Gastrocnemius medialis (tissue), 4 donors: ENCODE data around the gene SIPA1. TPM values are rescaled to one million over a fixed set of nuclear protein-coding genes. Genes with fewer than 3 reads are reported as not detected.

Source experiments
- ATAC-seq, 2 donors: fragments of 150-250 bp; one replicate each; pipeline ENCODE4 v1.9.1; 2016
- DNase-seq, 2 donors: peaks; one replicate each; pipeline ENCODE4 v3.0.0-alpha.2; 2019
- H3K27ac ChIP-seq, 4 donors: fragments of 200-600 bp; sonication (generic); 1 replicate in 1 of 4; 2 replicates in 3 of 4; pipeline ENCODE4 v1.5.1; 2016 to 2018; ENCODE audit warnings: mild to moderate bottlenecking in 2 of 4, moderate library complexity in 1 of 4
- H3K27me3 ChIP-seq, 3 donors: fragments of 200-600 bp; sonication (generic) in 2 of 3; 1 replicate in 1 of 3; 2 replicates in 2 of 3; pipeline versions ENCODE4 v1.5.1 to v1.6.0; 2016 to 2019; ENCODE audit warnings: mild to moderate bottlenecking in 1 of 3, moderate library complexity in 1 of 3
- H3K36me3 ChIP-seq, 2 donors: fragments of 200-600 bp; sonication (generic) in 1 of 2; one replicate each; pipeline ENCODE4 v1.5.1; 2017 to 2018
- H3K4me1 ChIP-seq, 2 donors: fragments of 200-600 bp; sonication (generic) in 1 of 2; one replicate each; pipeline ENCODE4 v1.5.1; 2016 to 2017; ENCODE audit warnings: mild to moderate bottlenecking in 2 of 2
- H3K4me3 ChIP-seq, 4 donors: fragments of 200-600 bp; sonication (generic) in 3 of 4; 1 replicate in 1 of 4; 2 replicates in 3 of 4; pipeline ENCODE4 v1.5.1; 2016 to 2019; ENCODE audit warnings: mild to moderate bottlenecking in 2 of 4
- H3K9me3 ChIP-seq, 3 donors: fragments of 200-600 bp; sonication (generic) in 2 of 3; 1 replicate in 1 of 3; 2 replicates in 2 of 3; pipeline ENCODE4 v1.5.1; 2016 to 2019
- CTCF ChIP-seq, 5 experiments: fragments of 450-650 bp in 3 of 5; fragments of 200-600 bp in 2 of 5; sonication (generic) in 2 of 5; IDR thresholded peaks in 4 of 5; conservative IDR thresholded peaks in 1 of 5; 1 replicate in 4 of 5; 2 replicates in 1 of 5; pipeline ENCODE4 v1.5.1; 2016 to 2019; ENCODE audit warnings: antibody characterized with exemption in 5 of 5, mild to moderate bottlenecking in 3 of 5, moderate library complexity in 3 of 5
- POLR2A ChIP-seq, 2 donors: fragments of 450-650 bp; IDR thresholded peaks; one replicate each; pipeline ENCODE4 v1.6.1; 2017; ENCODE audit warnings: antibody characterized with exemption in 2 of 2, mild to moderate bottlenecking in 2 of 2, moderate library complexity in 2 of 2
- in situ Hi-C, 4 donors: fragments of 200-750 bp; cut with MboI; loops; one replicate each; pipeline versions ENCODE4 v1.15.0 to v1.8.0; 2017; ENCODE audit warnings: low sequenced_read_pairs in 4 of 4
- intact Hi-C: fragments of 100-400 bp; cut with DNase I; formaldehyde crosslinking; loops from one replicate; pipeline ENCODE4 v1.15.1; 2023; ENCODE audit warnings: low total_unique reads
- total RNA-seq, 4 donors: library from RNA; depleted of rRNA; stranded (reverse); fragments of >200 nt; gene quantifications; one replicate each; pipeline versions ENCODE4 v1.1.0 to v1.2.3, GENCODE V29; 2016

SIPA1 gene
- total RNA-seq, 4 donors from 2014 or later: 6.7 to 10.9 (median 10.0) TPM

- no peaks in the 10 kb centered on the region for H3K27me3 ChIP-seq
- H3K9me3 ChIP-seq: no peaks in the 10 kb centered on the region
- no peak for DNase-seq
- TF ChIP-seq CTCF (IDR thresholded peaks at IDR 0.05 in 4 of 5, conservative IDR thresholded peaks at IDR 0.05 in 1 of 5): no peak
- TF ChIP-seq POLR2A (IDR thresholded peaks at IDR 0.05): no peak
- peaks cover 17 to 20% of the 10 kb centered on the region in 2 donors for H3K4me1 ChIP-seq
- peak overlapping the region in 1 of 4 donors; percentile 18 for H3K4me3 ChIP-seq
- peak overlapping the region; percentile 75 to 84 (median 82) for H3K27ac ChIP-seq
- in situ Hi-C loops (no loop called here), intact Hi-C loops (no loop called here)
- no peak for ATAC-seq
- peaks cover 0 to 14% of the 10 kb centered on the region in 2 donors for H3K36me3 ChIP-seq
Measured at GRCh38 chr11:65640483-65641296, 2.8 kb downstream of the SIPA1 start.

GRCh38 chr11:65641297-65642013, 3.6 kb downstream of the SIPA1 start:
- in situ Hi-C loops (no loop called here), intact Hi-C loops (no loop called here)
- H3K4me3 ChIP-seq: no peak overlapping the region
- peak overlapping the region in 2 of 4 donors; percentile 81 to 83 for H3K27ac ChIP-seq
- no peak for ATAC-seq
- no peaks in the 10 kb centered on the region for H3K9me3 ChIP-seq
- no peaks in the 10 kb centered on the region for H3K27me3 ChIP-seq
- H3K36me3 ChIP-seq: peaks cover 0 to 11% of the 10 kb centered on the region in 2 donors
- H3K4me1 ChIP-seq: peaks cover 17 to 20% of the 10 kb centered on the region in 2 donors
- TF ChIP-seq CTCF (IDR thresholded peaks at IDR 0.05 in 4 of 5, conservative IDR thresholded peaks at IDR 0.05 in 1 of 5): no peak
- no peak for TF ChIP-seq POLR2A (IDR thresholded peaks at IDR 0.05)
- no peak for DNase-seq

GRCh38 chr11:65642014-65642671, 4.2 kb downstream of the SIPA1 start:
- no peak for ATAC-seq
- intact Hi-C loops (no loop called here), in situ Hi-C loops (no loop called here)
- peaks cover 0 to 5% of the 10 kb centered on the region in 2 donors for H3K36me3 ChIP-seq
- H3K4me1 ChIP-seq: peaks cover 14 to 17% of the 10 kb centered on the region in 2 donors
- TF ChIP-seq POLR2A (IDR thresholded peaks at IDR 0.05) (no peak), CTCF (IDR thresholded peaks at IDR 0.05 in 4 of 5, conservative IDR thresholded peaks at IDR 0.05 in 1 of 5) (no peak)
- DNase-seq: no peak
- H3K4me3 ChIP-seq: no peak overlapping the region
- H3K27me3 ChIP-seq: peaks cover 0 to 3% (median 0%) of the 10 kb centered on the region in 3 donors
- no peak overlapping the region for H3K27ac ChIP-seq
- no peaks in the 10 kb centered on the region for H3K9me3 ChIP-seq

DNA sequence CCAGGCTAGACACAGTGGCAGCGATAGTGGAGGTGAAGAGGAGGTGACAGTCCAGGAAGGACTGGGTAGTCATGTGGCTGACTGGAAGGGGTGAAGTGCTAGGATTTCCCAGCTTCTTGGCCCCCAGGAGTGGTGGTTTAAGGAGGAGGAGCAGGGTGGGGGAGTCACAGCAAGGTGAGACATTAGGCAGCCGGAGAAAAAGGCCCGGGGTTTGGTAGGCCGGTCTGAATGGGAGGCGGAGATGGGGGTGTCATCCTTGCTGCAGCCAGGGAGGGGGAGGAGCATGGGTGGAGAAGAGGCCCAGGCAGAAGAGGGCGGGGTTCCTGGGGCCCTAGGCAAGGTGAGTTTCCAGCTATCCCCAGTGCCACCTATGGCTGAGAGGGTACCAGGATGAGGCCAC, 6.1 kb downstream of the SIPA1 start:
- in situ Hi-C loops (no loop called here), intact Hi-C loops (no loop called here)
- Histone ChIP-seq H3K4me1 (peaks cover 6 to 9% of the 10 kb centered on the region in 2 donors), H3K27ac (no peak overlapping the region), H3K4me3 (no peak overlapping the region), H3K27me3 (peaks cover 0 to 5% (median 0%) of the 10 kb centered on the region in 3 donors), H3K9me3 (no peaks in the 10 kb centered on the region), H3K36me3 (peaks cover 0 to 5% of the 10 kb centered on the region in 2 donors)
- ATAC-seq (no peak), DNase-seq (no peak)
- no peak for TF ChIP-seq POLR2A (IDR thresholded peaks at IDR 0.05)
- TF ChIP-seq CTCF (IDR thresholded peaks at IDR 0.05 in 4 of 5, conservative IDR thresholded peaks at IDR 0.05 in 1 of 5): no peak
